Astrocyte of the cerebellum (primary cell): ENCODE measurements around the gene CPNE2.
"Not testable (repeated sequence)": the region's sequence is repeated elsewhere in the genome, so short reads cannot be mapped to it uniquely, and the experiment has no call there.

Experiments
- DNase-seq: peaks from one replicate; pipeline ENCODE4 v3.0.0-alpha.2; 2011; ENCODE audit warnings: low read depth
- H3K4me3 ChIP-seq: 2 replicates; pipeline ENCODE4 v1.5.1; 2011; ENCODE audit warnings: mild to moderate bottlenecking, low read depth, low read length, moderate library complexity
- CTCF ChIP-seq: IDR thresholded peaks from 2 replicates; pipeline ENCODE4 v1.5.1; 2012; ENCODE audit warnings: low read length, low read depth, moderate library complexity, mild to moderate bottlenecking; ENCODE audit errors: missing control alignments
- in situ Hi-C: cut with HindIII; loops from 2 replicates; pipeline ENCODE4 v1.10.0; 2017; ENCODE audit warnings: low sequenced_read_pairs

The CPNE2 gene

GRCh38 chr16:57184887-57185445, 92.6 kb downstream of the CPNE2 start:
- in situ Hi-C loops: loop anchor here (5.0 kb wide), 1 partner anchor 232 kb away; no protein-coding TSS in a partner anchor
- H3K4me3 ChIP-seq: peak overlapping the region; percentile 82
- no peak for DNase-seq
- TF ChIP-seq CTCF: no peak

DNA sequence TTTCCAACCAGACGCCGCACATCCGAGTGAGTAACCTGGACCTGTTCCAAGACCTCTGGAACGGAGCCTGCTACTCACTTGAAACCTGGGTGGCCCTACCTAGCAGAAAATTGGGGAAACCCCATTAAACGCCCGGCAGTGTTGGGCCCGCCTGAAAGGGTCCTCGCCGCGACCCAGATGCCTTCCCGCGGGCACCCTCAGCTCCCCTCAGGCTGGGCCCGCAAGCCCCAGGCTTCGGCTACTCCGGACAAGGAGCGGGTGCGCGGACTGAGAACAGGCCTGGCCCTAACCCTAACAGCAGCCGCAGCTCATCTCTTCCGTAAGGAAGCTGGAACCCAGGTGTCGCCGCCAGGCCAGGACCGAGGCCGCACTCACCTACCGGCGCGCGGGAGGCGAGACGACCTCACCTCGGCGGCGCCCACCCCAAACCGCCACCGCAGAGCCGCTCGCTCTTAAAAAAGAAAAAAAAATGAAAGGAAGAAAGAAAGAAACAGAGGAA, 93.1 kb downstream of the CPNE2 start:
- in situ Hi-C loops: no loop called here
- peak overlapping the region; percentile 82 for H3K4me3 ChIP-seq
- DNase-seq: no peak
- TF ChIP-seq CTCF: no peak

GRCh38 chr16:57185945-57186871, 93.8 kb downstream of the CPNE2 start, which contains the start of the genes PSME3IP1 and RSPRY1:
TSS of gene PSME3IP1 (minus strand) at chr16:57186039. CDS start at chr16:57173854, 12,185 bp downstream.
TSS of gene RSPRY1 (plus strand) at chr16:57186329. CDS start at chr16:57204659, 18,330 bp downstream.
- in situ Hi-C loops: no loop called here
- DNase-seq: peak; percentile 99
- TF ChIP-seq CTCF: no peak
- peak within 1 kb of the TSS; percentile 82 for H3K4me3 ChIP-seq

DNA sequence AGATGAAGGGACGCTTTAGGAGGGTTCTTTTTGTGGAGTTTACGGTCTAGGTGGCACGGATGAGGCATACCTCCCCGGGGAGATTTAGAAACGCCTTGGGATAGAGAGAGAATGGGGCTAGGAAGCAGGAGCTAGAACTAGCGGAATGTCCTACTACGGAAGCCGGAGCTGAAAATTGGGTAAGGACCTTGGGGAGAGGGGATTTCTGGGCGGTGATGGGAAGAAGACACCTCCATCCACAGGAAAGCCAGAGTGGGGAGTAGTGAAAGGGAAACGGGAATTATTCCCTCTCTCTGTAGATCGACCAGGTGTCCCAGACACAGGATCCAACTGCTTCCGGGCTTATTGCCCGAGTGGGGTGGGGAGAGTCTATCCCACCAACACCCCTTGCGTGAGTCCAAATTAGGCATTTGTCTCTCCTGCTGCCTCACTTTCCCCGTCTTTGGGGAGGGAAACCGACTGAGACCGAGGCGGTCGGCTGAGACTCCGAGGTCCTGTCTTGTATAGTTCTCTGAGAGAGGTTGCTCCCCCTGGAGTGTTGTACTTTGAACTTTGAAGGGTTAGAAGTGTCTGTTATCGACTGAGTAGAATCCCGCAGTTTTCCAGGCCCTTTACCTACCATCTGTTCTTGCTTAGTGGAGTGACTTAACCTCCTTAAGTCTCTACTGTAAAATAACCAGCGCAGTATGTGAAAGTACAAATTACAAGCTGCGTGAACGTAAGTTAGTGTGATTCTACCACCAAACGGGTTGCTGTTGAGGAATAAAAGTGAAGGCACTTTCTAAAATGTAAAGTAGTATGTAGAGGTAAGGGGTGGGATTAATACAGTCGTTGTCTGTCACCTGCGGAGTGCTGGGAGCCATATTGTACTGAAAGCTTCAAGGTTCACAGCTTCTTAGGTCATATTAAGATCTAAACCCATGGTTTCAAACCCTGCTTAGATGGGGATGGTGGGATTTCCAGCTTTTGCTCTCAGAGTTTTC, 94.8 kb downstream of the CPNE2 start:
- peak overlapping the region; percentile 82 for H3K4me3 ChIP-seq
- peak; percentile 2 for TF ChIP-seq CTCF
- no peak for DNase-seq
- in situ Hi-C loops: no loop called here

GRCh38 chr16:57187902-57188710, 95.7 kb downstream of the CPNE2 start:
- peak overlapping the region; percentile 82 for H3K4me3 ChIP-seq
- DNase-seq, in situ Hi-C loops: not testable (repeated sequence)

- no peak for DNase-seq
- H3K4me3 ChIP-seq: no peak overlapping the region
- no peak for TF ChIP-seq CTCF
- in situ Hi-C loops: no loop called here
Observed at GRCh38 chr16:57188711-57189002, 96.3 kb downstream of the CPNE2 start.

DNA sequence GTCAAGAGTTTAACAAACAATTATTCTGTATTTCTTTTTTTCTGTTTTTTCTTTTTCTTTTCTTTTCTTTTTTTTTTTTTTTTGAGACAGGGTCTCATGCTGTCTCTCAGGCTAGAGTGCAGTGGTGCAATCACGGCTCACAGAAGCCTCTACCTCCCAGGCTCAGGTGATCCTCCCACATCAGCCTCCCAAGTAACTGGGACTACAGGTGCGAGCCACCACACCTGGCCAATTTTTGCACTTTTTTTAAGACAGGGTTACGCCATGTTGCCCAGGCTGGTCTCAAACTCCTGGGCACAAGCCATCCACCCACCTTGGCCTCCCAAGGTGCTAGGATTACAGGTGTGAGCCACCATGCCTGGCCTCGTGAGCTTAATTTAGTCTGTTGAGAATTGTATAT, 97.1 kb downstream of the CPNE2 start:
- in situ Hi-C loops, H3K4me3 ChIP-seq, DNase-seq: not testable (repeated sequence)
